GM12874 (cell line): ENCODE measurements around the gene UQCRH.

Source experiments
- TF ChIP-seq, protein P1 (sequence below): IDR thresholded peaks from 2 replicates; pipeline ENCODE4 v1.5.1; 2011; ENCODE audit warnings: low read depth, mild to moderate bottlenecking, control low read depth, low read length, moderate library complexity; ENCODE audit not compliant: insufficient read depth

Gene UQCRH

DNA sequence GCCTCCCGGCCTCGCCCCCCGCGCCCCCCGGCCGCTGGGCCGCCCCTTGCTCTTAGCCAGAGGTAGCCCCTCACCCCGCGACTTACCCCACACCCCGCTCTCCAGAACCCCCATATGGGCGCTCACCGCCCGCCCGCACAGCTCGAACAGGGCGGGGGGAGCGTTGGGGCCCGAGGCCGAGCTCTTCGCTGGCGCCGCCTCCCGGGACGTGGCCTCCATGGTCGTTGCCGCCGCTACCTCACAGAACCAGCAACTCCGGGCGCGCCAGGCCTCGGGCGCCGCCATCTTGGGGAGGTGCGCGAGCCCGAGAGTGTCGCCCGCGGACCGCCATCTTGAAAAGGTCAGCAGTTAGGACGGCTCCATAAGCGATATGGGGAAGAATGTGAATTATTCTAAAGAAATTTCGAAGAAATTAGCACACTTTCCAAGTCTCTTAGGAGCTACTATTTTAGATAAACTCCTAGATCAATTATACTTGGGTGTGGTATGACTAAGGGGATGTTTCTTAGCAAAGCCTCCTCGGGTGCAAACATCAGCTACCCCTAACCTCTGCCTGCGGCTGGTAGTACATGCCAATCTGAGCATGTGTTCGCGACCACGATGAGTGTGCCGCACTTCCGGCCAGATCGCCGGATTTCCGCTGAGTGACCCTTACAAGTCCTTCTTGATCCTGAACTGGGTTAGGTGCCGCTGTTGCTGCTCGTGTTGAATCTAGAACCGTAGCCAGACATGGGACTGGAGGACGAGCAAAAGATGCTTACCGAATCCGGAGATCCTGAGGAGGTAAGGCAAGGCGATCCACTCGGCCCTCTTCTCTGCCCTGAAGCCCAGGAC lies at the start of gene UQCRH, which contains the start of gene LRRC41:
Gene UQCRH (plus strand): TSS at position 661 of the 834 bp plus-strand sequence. CDS start 69 bp downstream, at position 730.
Gene LRRC41 (minus strand): TSS at position 579 of the 834 bp plus-strand sequence. CDS start 294 bp downstream, at position 285.
- TF ChIP-seq, protein P1, sequence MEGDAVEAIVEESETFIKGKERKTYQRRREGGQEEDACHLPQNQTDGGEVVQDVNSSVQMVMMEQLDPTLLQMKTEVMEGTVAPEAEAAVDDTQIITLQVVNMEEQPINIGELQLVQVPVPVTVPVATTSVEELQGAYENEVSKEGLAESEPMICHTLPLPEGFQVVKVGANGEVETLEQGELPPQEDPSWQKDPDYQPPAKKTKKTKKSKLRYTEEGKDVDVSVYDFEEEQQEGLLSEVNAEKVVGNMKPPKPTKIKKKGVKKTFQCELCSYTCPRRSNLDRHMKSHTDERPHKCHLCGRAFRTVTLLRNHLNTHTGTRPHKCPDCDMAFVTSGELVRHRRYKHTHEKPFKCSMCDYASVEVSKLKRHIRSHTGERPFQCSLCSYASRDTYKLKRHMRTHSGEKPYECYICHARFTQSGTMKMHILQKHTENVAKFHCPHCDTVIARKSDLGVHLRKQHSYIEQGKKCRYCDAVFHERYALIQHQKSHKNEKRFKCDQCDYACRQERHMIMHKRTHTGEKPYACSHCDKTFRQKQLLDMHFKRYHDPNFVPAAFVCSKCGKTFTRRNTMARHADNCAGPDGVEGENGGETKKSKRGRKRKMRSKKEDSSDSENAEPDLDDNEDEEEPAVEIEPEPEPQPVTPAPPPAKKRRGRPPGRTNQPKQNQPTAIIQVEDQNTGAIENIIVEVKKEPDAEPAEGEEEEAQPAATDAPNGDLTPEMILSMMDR = no peak

GRCh38 chr1:46254668-46255067 lies 48.8 kb upstream of the UQCRH start:
- TF ChIP-seq, protein P1 = no peak

- TF ChIP-seq, protein P1 = no peak
Observed at GRCh38 chr1:46256523-46256922, 47.0 kb upstream of the UQCRH start.

DNA sequence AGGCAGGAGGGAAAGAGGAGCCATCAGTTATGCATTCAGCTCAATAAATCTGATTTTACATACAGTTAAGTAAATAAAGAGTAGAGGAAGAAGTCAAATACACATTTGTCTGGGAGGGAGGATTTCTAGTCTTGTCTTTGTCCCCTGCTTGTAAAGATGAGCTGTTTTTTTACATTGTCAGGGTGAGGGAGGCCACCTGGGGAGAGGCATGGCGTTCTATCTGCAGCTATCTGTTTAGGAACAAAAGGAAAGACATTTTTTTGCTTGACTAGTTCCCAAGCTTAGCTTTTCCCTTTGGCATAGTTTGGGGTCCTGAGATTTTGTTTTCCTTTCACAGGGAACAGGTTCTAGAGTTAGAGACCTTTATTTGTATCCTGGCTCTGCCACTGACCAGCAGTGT lies 41.0 kb upstream of the UQCRH start:
- TF ChIP-seq, protein P1 = no peak

- TF ChIP-seq, protein P1 = no peak
Observed at GRCh38 chr1:46263146-46263545, 40.4 kb upstream of the UQCRH start.

GRCh38 chr1:46268578-46268977 lies 34.9 kb upstream of the UQCRH start:
- TF ChIP-seq, protein P1 = no peak

GRCh38 chr1:46274225-46275029 lies 29.1 kb upstream of the UQCRH start:
- TF ChIP-seq, protein P1 = no peak
